Activated CD8-positive, alpha-beta memory T cell treated with anti-CD3 and anti-CD28 coated beads for 36 hours (primary cell): Measurements from ENCODE around the gene SMARCD3. TPM values are rescaled to one million over a fixed set of nuclear protein-coding genes. Genes with fewer than 3 reads are reported as not detected.

Source experiments
- CTCF ChIA-PET: fragments of 350-600 bp; sonication (Branson Sonifier 250); formaldehyde crosslinking; loops from one replicate; lab custom pipeline; 2021; ENCODE audit warnings: antibody characterized with exemption; lab: Charles Lee
- POLR2A ChIA-PET: fragments of 350-600 bp; sonication (Branson Sonifier 250); formaldehyde crosslinking; loops from one replicate; lab custom pipeline; 2021; ENCODE audit warnings: antibody characterized with exemption; lab: Charles Lee
- total RNA-seq, 2 experiments: library from RNA; stranded (reverse); gene quantifications; one replicate each; pipeline ENCODE4 v1.2.3, GENCODE V29; 2021

Gene SMARCD3
- total RNA-seq = 1 to 10 TPM; 1.3 to 2.9 TPM

GRCh38 chr7:151248346-151249033 is at the start of gene SMARCD3:
TSS of gene SMARCD3 (minus strand) at chr7:151248694. CDS start at chr7:151248562, 132 bp downstream.
- ChIA-PET POLR2A (no interaction called here), CTCF (interaction anchor here (0.7 kb wide), 1 partner anchor 230 kb away, joined by 3 read pairs; no protein-coding TSS in a partner anchor)

- ChIA-PET POLR2A (no interaction called here), CTCF (interaction anchor here (1.9 kb wide), 1 partner anchor 19 kb away, joined by 4 read pairs; no protein-coding TSS in a partner anchor)
Measured at GRCh38 chr7:151296202-151296992, 47.9 kb upstream of the SMARCD3 start.

GRCh38 chr7:151292850-151293249 is 44.4 kb upstream of the SMARCD3 start:
- ChIA-PET CTCF (no interaction called here), POLR2A (no interaction called here)

- CTCF ChIA-PET = no interaction called here
- POLR2A ChIA-PET = no interaction called here
Measured at GRCh38 chr7:151291206-151291605, 42.7 kb upstream of the SMARCD3 start.

GRCh38 chr7:151290355-151290760 is 41.9 kb upstream of the SMARCD3 start:
- CTCF ChIA-PET = interaction anchor here (0.6 kb wide), 1 partner anchor 230 kb away, joined by 4 read pairs; no protein-coding TSS in a partner anchor
- POLR2A ChIA-PET = no interaction called here

GRCh38 chr7:151289891-151290290 is 41.4 kb upstream of the SMARCD3 start:
- ChIA-PET POLR2A (no interaction called here), CTCF (interaction anchor here (0.6 kb wide), 1 partner anchor 229 kb away, joined by 4 read pairs; no protein-coding TSS in a partner anchor)

GRCh38 chr7:151286148-151286547 is 37.7 kb upstream of the SMARCD3 start:
- POLR2A ChIA-PET = no interaction called here
- CTCF ChIA-PET = interaction anchor here (0.8 to 1.1 kb wide), 2 partner anchors 24 to 172 kb away, joined by 3 to 4 read pairs; no protein-coding TSS in a partner anchor

- CTCF ChIA-PET = interaction anchor here (0.9 kb wide), 1 partner anchor 28 kb away, joined by 3 read pairs; no protein-coding TSS in a partner anchor
Measured at GRCh38 chr7:151283302-151283701, 34.8 kb upstream of the SMARCD3 start.

GRCh38 chr7:151282111-151282510 is 33.6 kb upstream of the SMARCD3 start:
- POLR2A ChIA-PET = no interaction called here

More at GRCh38 chr7:151283302-151283701, 34.8 kb upstream of the SMARCD3 start:
- POLR2A ChIA-PET = no interaction called here

GRCh38 chr7:151281686-151282085 is 33.2 kb upstream of the SMARCD3 start:
- POLR2A ChIA-PET = no interaction called here

More at GRCh38 chr7:151282111-151282510, 33.6 kb upstream of the SMARCD3 start:
- CTCF ChIA-PET = interaction anchor here (0.9 kb wide), 1 partner anchor 29 kb away, joined by 3 read pairs; no protein-coding TSS in a partner anchor

GRCh38 chr7:151280388-151281019 is 32.0 kb upstream of the SMARCD3 start:
- CTCF ChIA-PET = no interaction called here

More at GRCh38 chr7:151281686-151282085, 33.2 kb upstream of the SMARCD3 start:
- CTCF ChIA-PET = no interaction called here

GRCh38 chr7:151279868-151280267 is 31.4 kb upstream of the SMARCD3 start:
- ChIA-PET CTCF (no interaction called here), POLR2A (no interaction called here)

More at GRCh38 chr7:151280388-151281019, 32.0 kb upstream of the SMARCD3 start:
- POLR2A ChIA-PET = no interaction called here

GRCh38 chr7:151278949-151279348 is 30.5 kb upstream of the SMARCD3 start:
- ChIA-PET POLR2A (no interaction called here), CTCF (no interaction called here)

GRCh38 chr7:151277631-151278030 is 29.1 kb upstream of the SMARCD3 start:
- ChIA-PET CTCF (interaction anchor here (0.8 to 1.5 kb wide), 2 partner anchors 26 to 171 kb away, joined by 3 read pairs; no protein-coding TSS in a partner anchor), POLR2A (no interaction called here)

GRCh38 chr7:151276666-151277590 is 28.4 kb upstream of the SMARCD3 start:
- POLR2A ChIA-PET = interaction anchor here (0.5 kb wide), 1 partner anchor 531 kb away, joined by 6 read pairs; no protein-coding TSS in a partner anchor
- CTCF ChIA-PET = interaction anchor here (1.5 kb wide), 1 partner anchor 27 kb away, joined by 3 read pairs; no protein-coding TSS in a partner anchor

GRCh38 chr7:151275813-151276577 is 27.5 kb upstream of the SMARCD3 start:
- ChIA-PET CTCF (interaction anchor here (0.6 kb wide), 1 partner anchor 344 kb away, joined by 4 read pairs; no protein-coding TSS in a partner anchor), POLR2A (no interaction called here)
